ENCODE measurements around the gene VWCE. TPM values are rescaled to one million over a fixed set of nuclear protein-coding genes. Genes with fewer than 3 reads are reported as not detected.
A peak's percentile ranks its signal among the peaks of the same experiment; 100 is the strongest.
"Not testable (repeated sequence)": the region's sequence is repeated elsewhere in the genome, so short reads cannot be mapped to it uniquely, and the experiment has no call there.

Gene VWCE
- total RNA-seq, 2 experiments from 2014 or later: 5.2 to 6.8 TPM

DNA sequence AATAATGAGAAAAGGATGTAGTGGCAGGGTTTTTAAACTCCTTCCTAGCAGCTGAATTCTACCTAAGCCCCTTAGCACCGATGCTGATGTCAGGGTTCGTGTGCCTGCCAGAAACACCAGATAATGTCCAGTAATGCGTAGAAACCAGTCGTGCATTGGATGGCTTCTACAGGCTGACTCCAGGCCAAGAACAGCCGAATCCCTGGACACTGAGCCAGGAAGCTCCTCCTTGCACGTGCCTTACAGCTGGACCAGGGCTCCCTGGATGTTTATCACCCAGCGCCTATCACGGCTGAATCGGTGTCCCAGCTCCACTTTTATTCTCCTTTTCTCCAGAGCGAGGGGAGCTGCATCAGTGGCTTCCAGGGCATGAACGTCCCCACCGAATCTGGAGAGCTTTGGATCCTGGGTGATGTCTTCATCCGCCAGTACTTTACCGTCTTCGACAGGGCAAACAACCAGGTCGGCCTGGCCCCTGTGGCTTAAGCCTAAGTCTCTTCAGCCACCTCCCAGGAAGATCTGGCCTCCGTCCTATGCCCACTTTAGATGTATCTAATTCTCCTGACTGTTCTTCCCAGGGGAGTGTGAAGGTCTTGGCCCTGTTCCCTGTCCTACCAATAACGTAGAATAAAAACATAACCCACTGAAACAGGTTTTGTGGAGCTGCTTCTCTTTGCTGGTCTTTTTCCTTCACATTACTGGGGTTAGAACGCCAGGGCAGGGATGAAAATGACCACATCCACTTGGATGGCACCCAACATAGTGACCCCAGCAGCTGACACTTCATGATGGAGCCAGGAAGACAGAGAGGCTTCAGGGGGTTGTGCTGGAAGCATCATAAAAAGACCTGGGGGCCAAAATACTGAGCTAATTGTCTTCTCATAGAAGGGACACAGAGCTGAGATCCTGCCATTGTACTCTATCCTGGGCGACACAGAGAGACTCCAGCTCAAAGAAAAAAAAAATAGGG is 44.0 kb downstream of the VWCE start:
- H3K4me1 Mint-ChIP-seq; H3K27me3 Mint-ChIP-seq; DNase-seq; POLR2A ChIA-PET; H3K9me3 Mint-ChIP-seq (ENCODE audit: low read depth); H3K36me3 Mint-ChIP-seq (ENCODE audit: low read depth); ATAC-seq; H3K4me3 Mint-ChIP-seq; H3K27ac Mint-ChIP-seq: not testable (repeated sequence)
- CTCF ChIA-PET: interaction anchor here (0.6 to 4.2 kb wide), 3 partner anchors 43 to 178 kb away, joined by 3 to 47 read pairs (median 6); no protein-coding TSS in a partner anchor
- intact Hi-C loops (cut with DNase I, micrococcal nuclease): loop anchor here in 1 of 2 experiments (10.0 kb wide), 1 partner anchor 296 kb away; the partner anchor contains the start of gene SLC15A3

DNA sequence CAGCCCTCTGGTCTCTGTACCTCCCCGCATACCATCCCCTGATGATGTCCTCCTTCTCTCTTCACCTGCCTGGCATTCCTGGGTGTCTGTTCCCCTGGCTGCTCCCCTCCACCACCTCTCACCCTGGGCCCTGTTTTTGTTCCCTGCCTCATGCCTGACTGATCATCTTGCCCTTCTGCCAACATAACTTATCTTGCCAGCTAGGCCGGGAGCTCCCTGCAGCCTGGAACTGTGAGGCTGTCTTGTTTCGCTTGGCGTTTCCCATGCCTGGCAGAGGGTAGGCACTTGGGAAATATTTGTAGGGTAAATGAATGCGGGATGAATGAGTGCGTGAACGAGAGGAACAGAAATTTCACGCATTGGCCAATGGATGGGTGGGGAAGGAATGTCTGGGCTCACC is 45.9 kb downstream of the VWCE start:
- H3K27ac Mint-ChIP-seq; ATAC-seq; H3K27me3 Mint-ChIP-seq; CTCF ChIA-PET; H3K4me3 Mint-ChIP-seq; H3K36me3 Mint-ChIP-seq (ENCODE audit: low read depth); intact Hi-C loops (cut with DNase I, micrococcal nuclease); H3K4me1 Mint-ChIP-seq; POLR2A ChIA-PET; DNase-seq; H3K9me3 Mint-ChIP-seq (ENCODE audit: low read depth): not testable (repeated sequence)

DNA sequence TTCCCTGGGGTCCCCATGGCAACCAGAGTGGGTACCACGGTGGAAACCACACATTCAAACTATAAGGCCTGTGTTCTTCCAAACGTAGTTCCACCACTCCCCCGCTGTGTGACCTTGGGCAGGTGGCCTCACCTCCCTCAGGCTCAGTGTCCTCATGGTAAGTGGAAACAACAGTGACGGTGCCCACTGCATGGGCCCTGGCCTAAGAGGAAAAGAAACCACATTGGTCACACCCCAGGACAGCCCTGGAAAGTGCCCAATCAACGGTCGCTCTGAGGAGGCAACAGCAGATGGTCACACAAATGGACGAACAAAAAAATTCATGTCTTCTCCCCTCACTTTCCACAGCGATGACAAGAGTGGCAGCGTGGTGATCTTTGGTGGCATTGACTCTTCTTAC is 47.0 kb downstream of the VWCE start:
- H3K4me1 Mint-ChIP-seq; H3K27me3 Mint-ChIP-seq; H3K27ac Mint-ChIP-seq; H3K36me3 Mint-ChIP-seq (ENCODE audit: low read depth); DNase-seq; ATAC-seq; CTCF ChIA-PET; H3K9me3 Mint-ChIP-seq (ENCODE audit: low read depth); POLR2A ChIA-PET; H3K4me3 Mint-ChIP-seq; intact Hi-C loops (cut with DNase I, micrococcal nuclease): not testable (repeated sequence)

DNA sequence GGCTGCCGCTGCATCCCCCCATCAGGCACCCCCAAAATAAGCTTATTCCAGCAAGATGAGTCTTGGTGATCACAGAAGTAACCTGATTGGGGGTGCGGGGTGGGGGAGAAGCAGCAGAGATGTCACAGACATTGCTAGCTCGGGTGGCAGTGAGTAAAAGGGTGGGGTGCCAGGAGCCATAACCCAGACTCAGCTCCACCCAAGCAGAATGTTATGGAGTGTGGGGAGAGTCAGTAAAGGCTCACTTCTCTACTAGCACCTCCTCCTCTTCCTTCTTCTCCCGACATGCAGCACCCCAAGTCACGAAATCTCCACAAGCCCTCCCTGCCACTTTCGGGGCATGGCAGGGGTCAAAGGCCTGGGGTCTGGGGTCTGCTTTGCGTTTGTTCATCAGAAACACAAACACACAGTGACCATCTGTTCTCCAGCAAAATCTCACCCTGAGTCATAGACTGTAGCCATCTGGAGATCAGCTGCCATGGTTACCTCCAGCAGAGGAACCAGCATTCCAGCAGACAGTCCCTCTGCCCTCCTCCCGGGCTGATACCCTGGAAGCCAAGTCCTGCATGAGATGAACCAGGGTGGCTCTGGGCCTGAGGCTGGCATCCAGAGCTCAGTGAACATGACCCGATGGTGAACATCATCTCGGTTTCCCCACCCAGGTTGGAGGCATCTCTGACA is 49.7 kb downstream of the VWCE start:
- H3K4me3 Mint-ChIP-seq; DNase-seq; H3K36me3 Mint-ChIP-seq (ENCODE audit: low read depth); CTCF ChIA-PET; ATAC-seq; H3K27ac Mint-ChIP-seq; POLR2A ChIA-PET; H3K4me1 Mint-ChIP-seq; H3K27me3 Mint-ChIP-seq; H3K9me3 Mint-ChIP-seq (ENCODE audit: low read depth); intact Hi-C loops (cut with DNase I, micrococcal nuclease): not testable (repeated sequence)

DNA sequence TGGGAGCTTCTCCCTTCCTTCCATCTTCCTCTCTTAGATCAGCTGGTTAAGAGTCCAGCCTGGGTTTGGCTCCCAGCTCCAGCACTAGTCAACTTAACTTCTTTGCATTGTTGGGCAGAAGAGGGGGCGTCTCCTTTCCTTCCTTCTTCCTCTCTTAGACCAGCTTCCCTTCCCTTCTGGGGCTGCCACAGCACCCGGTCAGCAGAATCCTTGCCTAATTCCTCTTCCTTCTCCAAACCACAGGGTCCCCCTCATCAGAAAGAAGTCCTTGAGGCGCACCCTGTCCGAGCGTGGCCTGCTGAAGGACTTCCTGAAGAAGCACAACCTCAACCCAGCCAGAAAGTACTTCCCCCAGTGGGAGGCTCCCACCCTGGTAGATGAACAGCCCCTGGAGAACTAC is 53.6 kb downstream of the VWCE start:
- intact Hi-C loops (cut with DNase I, micrococcal nuclease); H3K36me3 Mint-ChIP-seq (ENCODE audit: low read depth); H3K27ac Mint-ChIP-seq; ATAC-seq; H3K4me1 Mint-ChIP-seq; H3K27me3 Mint-ChIP-seq; H3K4me3 Mint-ChIP-seq; POLR2A ChIA-PET; CTCF ChIA-PET; H3K9me3 Mint-ChIP-seq (ENCODE audit: low read depth); DNase-seq: not testable (repeated sequence)

DNA sequence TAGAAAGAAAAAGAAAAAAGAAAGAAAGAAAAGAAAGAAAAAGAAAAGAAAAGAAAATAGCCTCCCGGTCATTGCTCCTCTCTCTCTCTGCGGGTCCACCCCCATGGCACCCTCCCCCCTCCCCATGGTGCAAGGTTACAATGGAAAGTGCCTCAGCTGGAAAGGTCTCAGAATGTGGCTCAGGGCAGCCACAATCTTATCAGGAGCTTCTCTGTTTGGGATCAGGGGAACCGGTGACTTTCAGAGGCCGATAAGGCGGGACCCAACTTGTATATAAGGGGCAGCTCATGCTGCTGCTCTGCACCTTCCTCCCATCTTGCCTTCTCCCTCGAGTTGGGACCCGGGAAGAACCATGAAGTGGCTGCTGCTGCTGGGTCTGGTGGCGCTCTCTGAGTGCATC is 54.2 kb downstream of the VWCE start, which contains the start of gene PGA5:
Gene PGA5 (plus strand): TSS at position 301 of the 400 bp plus-strand sequence. CDS start 52 bp downstream, at position 353.
- H3K27ac Mint-ChIP-seq; H3K4me3 Mint-ChIP-seq; ATAC-seq; intact Hi-C loops (cut with DNase I, micrococcal nuclease); POLR2A ChIA-PET; CTCF ChIA-PET; H3K36me3 Mint-ChIP-seq (ENCODE audit: low read depth); H3K4me1 Mint-ChIP-seq; H3K9me3 Mint-ChIP-seq (ENCODE audit: low read depth); H3K27me3 Mint-ChIP-seq; DNase-seq: not testable (repeated sequence)

- POLR2A ChIA-PET; intact Hi-C loops (cut with DNase I, micrococcal nuclease); H3K4me1 Mint-ChIP-seq; H3K36me3 Mint-ChIP-seq (ENCODE audit: low read depth); DNase-seq; CTCF ChIA-PET; H3K9me3 Mint-ChIP-seq (ENCODE audit: low read depth); H3K4me3 Mint-ChIP-seq; ATAC-seq; H3K27me3 Mint-ChIP-seq; H3K27ac Mint-ChIP-seq: not testable (repeated sequence)
These were observed 54.8 kb downstream of the VWCE start for GRCh38 chr11:61240288-61240687.

- peak; percentile 49 for ATAC-seq
- H3K4me3 Mint-ChIP-seq; H3K9me3 Mint-ChIP-seq (ENCODE audit: low read depth); CTCF ChIA-PET; POLR2A ChIA-PET; intact Hi-C loops (cut with DNase I, micrococcal nuclease); DNase-seq; H3K36me3 Mint-ChIP-seq (ENCODE audit: low read depth); H3K27me3 Mint-ChIP-seq; H3K27ac Mint-ChIP-seq; H3K4me1 Mint-ChIP-seq: not testable (repeated sequence)
These were observed 58.0 kb downstream of the VWCE start for GRCh38 chr11:61237130-61237529.

- POLR2A ChIA-PET; H3K27ac Mint-ChIP-seq; H3K36me3 Mint-ChIP-seq (ENCODE audit: low read depth); H3K9me3 Mint-ChIP-seq (ENCODE audit: low read depth); H3K4me3 Mint-ChIP-seq; H3K4me1 Mint-ChIP-seq; DNase-seq; H3K27me3 Mint-ChIP-seq; intact Hi-C loops (cut with DNase I, micrococcal nuclease); CTCF ChIA-PET: not testable (repeated sequence)
- ATAC-seq: peak; percentile 34
These were observed 62.5 kb downstream of the VWCE start for GRCh38 chr11:61232548-61233145.

DNA sequence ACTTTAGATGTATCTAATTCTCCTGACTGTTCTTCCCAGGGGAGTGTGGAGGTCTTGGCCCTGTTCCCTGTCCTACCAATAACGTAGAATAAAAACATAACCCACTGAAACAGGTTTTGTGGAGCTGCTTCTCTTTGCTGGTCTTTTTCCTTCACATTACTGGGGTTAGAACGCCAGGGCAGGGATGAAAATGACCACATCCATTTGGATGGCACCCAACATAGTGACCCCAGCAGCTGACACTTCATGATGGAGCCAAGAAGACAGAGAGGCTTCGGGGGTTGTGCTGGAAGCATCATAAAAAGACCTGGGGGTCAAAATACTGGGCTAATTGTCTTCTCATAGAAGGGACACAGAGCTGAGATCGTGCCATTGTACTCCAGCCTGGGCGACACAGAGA is 63.5 kb downstream of the VWCE start:
- intact Hi-C loops (cut with DNase I, micrococcal nuclease); H3K36me3 Mint-ChIP-seq (ENCODE audit: low read depth); H3K4me3 Mint-ChIP-seq; H3K4me1 Mint-ChIP-seq; H3K9me3 Mint-ChIP-seq (ENCODE audit: low read depth); H3K27me3 Mint-ChIP-seq; POLR2A ChIA-PET; DNase-seq; H3K27ac Mint-ChIP-seq; CTCF ChIA-PET; ATAC-seq: not testable (repeated sequence)

DNA sequence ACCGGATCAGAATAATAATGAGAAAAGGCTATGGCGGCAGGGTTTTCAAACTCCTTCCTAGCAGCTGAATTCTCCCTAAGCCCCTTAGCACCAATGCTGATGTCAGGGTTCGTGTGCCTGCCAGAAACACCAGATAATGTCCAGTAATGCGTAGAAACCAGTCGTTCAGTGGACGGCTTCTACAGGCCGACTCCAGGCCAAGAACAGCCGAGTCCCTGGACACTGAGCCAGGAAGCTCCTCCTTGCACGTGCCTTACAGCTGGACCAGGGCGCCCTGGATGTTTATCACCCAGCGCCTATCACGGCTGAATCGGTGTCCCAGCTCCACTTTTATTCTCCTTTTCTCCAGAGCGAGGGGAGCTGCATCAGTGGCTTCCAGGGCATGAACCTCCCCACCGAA is 64.1 kb downstream of the VWCE start:
- H3K27me3 Mint-ChIP-seq; intact Hi-C loops (cut with DNase I, micrococcal nuclease); POLR2A ChIA-PET; H3K4me3 Mint-ChIP-seq; H3K27ac Mint-ChIP-seq; H3K36me3 Mint-ChIP-seq (ENCODE audit: low read depth); DNase-seq; H3K9me3 Mint-ChIP-seq (ENCODE audit: low read depth); ATAC-seq; CTCF ChIA-PET; H3K4me1 Mint-ChIP-seq: not testable (repeated sequence)

DNA sequence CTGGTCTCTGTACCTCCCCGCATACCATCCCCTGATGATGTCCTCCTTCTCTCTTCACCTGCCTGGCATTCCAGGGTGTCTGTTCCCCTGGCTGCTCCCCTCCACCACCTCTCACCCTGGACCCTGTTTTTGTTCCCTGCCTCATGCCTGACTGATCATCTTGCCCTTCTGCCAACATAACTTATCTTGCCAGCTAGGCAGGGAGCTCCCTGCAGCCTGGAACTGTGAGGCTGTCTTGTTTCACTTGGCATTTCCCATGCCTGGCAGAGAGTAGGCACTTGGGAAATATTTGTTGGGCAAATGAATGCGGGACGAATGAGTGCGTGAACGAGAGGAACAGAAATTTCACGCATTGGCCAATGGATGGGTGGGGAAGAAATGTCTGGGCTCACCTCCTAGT is 65.7 kb downstream of the VWCE start:
- CTCF ChIA-PET; POLR2A ChIA-PET; H3K27me3 Mint-ChIP-seq; ATAC-seq; H3K4me3 Mint-ChIP-seq; H3K4me1 Mint-ChIP-seq; H3K9me3 Mint-ChIP-seq (ENCODE audit: low read depth); DNase-seq; H3K36me3 Mint-ChIP-seq (ENCODE audit: low read depth); intact Hi-C loops (cut with DNase I, micrococcal nuclease); H3K27ac Mint-ChIP-seq: not testable (repeated sequence)
